Left ventricle myocardium inferior (tissue), 1 donor: ENCODE results near the gene SLC8A1. TPM values are rescaled to one million over a fixed set of nuclear protein-coding genes. Genes with fewer than 3 reads are reported as not detected.

ENCODE experiments used
- DNase-seq: peaks from one replicate; pipeline ENCODE4 v3.0.0-alpha.2; 2020
- H3K27ac ChIP-seq: fragments of 200-600 bp; replicated peaks from 2 replicates; pipeline ENCODE4 v1.8.0; 2021
- H3K27me3 ChIP-seq: fragments of 200-600 bp; 2 replicates; pipeline ENCODE4 v1.8.0; 2021; ENCODE audit warnings: low read depth
- H3K36me3 ChIP-seq: fragments of 200-600 bp; 2 replicates; pipeline ENCODE4 v1.8.0; 2021
- H3K4me1 ChIP-seq: fragments of 200-600 bp; 2 replicates; pipeline ENCODE4 v1.8.0; 2021
- H3K4me3 ChIP-seq: fragments of 200-600 bp; 2 replicates; pipeline ENCODE4 v1.8.0; 2021; ENCODE audit warnings: mild to moderate bottlenecking, moderate library complexity
- H3K9me3 ChIP-seq: fragments of 200-600 bp; replicated peaks from 2 replicates; pipeline ENCODE4 v1.8.0; 2021
- CTCF ChIP-seq: fragments of 200-600 bp; IDR thresholded peaks from 2 replicates; pipeline ENCODE4 v1.8.0; 2021; ENCODE audit warnings: antibody characterized with exemption, mild to moderate bottlenecking, borderline replicate concordance
- intact Hi-C: fragments of 100-400 bp; cut with micrococcal nuclease; formaldehyde crosslinking; loops from one replicate; pipeline ENCODE4 v1.11.0; 2022
- total RNA-seq: library from RNA; stranded (reverse); fragmentation: NEBNext Ultra II Directional; extraction: Animal tissue kit (Norgen Biotek cat#: 25700); gene quantifications from one replicate; pipeline ENCODE4 v1.2.1, GENCODE V29; 2021
- donor health status: DM: no; HTN: yes; CAD: no; lungs with severe emphysema.

The SLC8A1 gene
- total RNA-seq, 1 donor from 2014 or later = 990 TPM

GRCh38 chr2:40406485-40407289 is 45.2 kb downstream of the SLC8A1 start:
- DNase-seq = no peak
- H3K27ac ChIP-seq = no peak overlapping the region
- no peaks in the 10 kb centered on the region for H3K9me3 ChIP-seq
- H3K36me3 ChIP-seq = no peaks in the 10 kb centered on the region
- H3K27me3 ChIP-seq = no peaks in the 10 kb centered on the region
- peaks cover 99% of the 10 kb centered on the region for H3K4me1 ChIP-seq
- no peak overlapping the region for H3K4me3 ChIP-seq
- no peak for TF ChIP-seq CTCF
- intact Hi-C loops = no loop called here

GRCh38 chr2:40405465-40405864 is 46.4 kb downstream of the SLC8A1 start:
- peaks cover 99% of the 10 kb centered on the region for H3K4me1 ChIP-seq
- intact Hi-C loops = no loop called here
- TF ChIP-seq CTCF = no peak

GRCh38 chr2:40404517-40404916 is 47.4 kb downstream of the SLC8A1 start:
- intact Hi-C loops = no loop called here
- DNase-seq = no peak
- peak overlapping the region; percentile 76 for H3K27ac ChIP-seq
- H3K4me1 ChIP-seq = peaks cover 99% of the 10 kb centered on the region
- H3K27me3 ChIP-seq = no peaks in the 10 kb centered on the region
- H3K4me3 ChIP-seq = no peak overlapping the region
- no peaks in the 10 kb centered on the region for H3K9me3 ChIP-seq
- no peak for TF ChIP-seq CTCF
- H3K36me3 ChIP-seq = no peaks in the 10 kb centered on the region

More at GRCh38 chr2:40405465-40405864, 46.4 kb downstream of the SLC8A1 start:
- Histone ChIP-seq H3K27ac (no peak overlapping the region), H3K36me3 (no peaks in the 10 kb centered on the region), H3K9me3 (no peaks in the 10 kb centered on the region), H3K4me3 (no peak overlapping the region), H3K27me3 (no peaks in the 10 kb centered on the region)
- no peak for DNase-seq

DNA sequence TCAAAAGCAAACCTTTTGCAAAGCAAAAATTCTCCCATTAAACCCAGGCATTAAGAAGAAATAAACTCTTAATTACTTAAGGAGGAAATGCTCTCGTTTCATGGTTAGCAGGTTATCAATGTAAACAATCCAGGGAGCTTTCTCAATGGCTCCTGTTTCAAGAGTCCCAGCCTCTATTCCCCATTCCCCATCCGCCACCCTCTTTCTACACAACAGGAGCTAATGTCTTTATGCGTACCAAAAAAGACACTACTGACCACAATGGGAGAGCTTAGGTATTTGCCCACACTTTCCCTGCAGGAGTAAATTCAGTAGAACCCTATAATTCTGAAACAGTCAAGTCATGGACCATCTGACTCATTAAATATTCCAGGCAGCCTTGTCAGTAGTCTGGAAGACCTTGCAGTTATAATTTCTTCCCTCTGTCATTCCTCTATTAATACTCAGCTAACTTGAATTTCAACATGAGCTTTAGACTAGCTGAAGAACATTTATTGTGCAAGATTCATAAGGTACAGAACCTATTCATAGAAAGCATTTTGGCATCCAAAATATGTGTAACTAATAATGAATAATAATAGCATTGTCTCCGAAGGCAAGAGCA is 48.6 kb downstream of the SLC8A1 start:
- Histone ChIP-seq H3K4me1 (peaks cover 97% of the 10 kb centered on the region), H3K9me3 (no peaks in the 10 kb centered on the region), H3K27me3 (no peaks in the 10 kb centered on the region), H3K4me3 (no peak overlapping the region), H3K36me3 (no peaks in the 10 kb centered on the region), H3K27ac (peak overlapping the region; percentile 76)
- no peak for TF ChIP-seq CTCF
- DNase-seq = no peak
- intact Hi-C loops = no loop called here

GRCh38 chr2:40401896-40402295 is 50.0 kb downstream of the SLC8A1 start:
- no peak for DNase-seq
- peak overlapping the region; percentile 76 for H3K27ac ChIP-seq
- H3K36me3 ChIP-seq = no peaks in the 10 kb centered on the region
- no peak for TF ChIP-seq CTCF
- no peaks in the 10 kb centered on the region for H3K27me3 ChIP-seq
- intact Hi-C loops = no loop called here
- H3K4me1 ChIP-seq = peaks cover 95% of the 10 kb centered on the region
- H3K4me3 ChIP-seq = no peak overlapping the region
- no peaks in the 10 kb centered on the region for H3K9me3 ChIP-seq
